GM23338 (cell line): ENCODE measurements around the gene TMEM245.

Experiments used
- CREB1 ChIP-seq: fragments of 250-450 bp; sonication (Bioruptor Pico); IDR thresholded peaks from 2 replicates; pipeline ENCODE4 v1.5.0; 2020; ENCODE audit warnings: low read depth, mild to moderate bottlenecking, moderate library complexity
- CTCF ChIP-seq, 2 experiments: fragments of 200-600 bp in 1 of 2; sonication (generic) in 1 of 2; conservative IDR thresholded peaks; 2 replicates each; pipeline versions ENCODE4 v1.5.1 to v1.6.1; 2016 to 2017; ENCODE audit warnings: antibody characterized with exemption in 2 of 2, low read depth in 2 of 2, mild to moderate bottlenecking in 2 of 2, moderate library complexity in 1 of 2
- EZH2 ChIP-seq: fragments of 200-600 bp; sonication (generic); IDR thresholded peaks from one replicate; pipeline ENCODE4 v1.8.0; 2017; ENCODE audit warnings: antibody characterized with exemption, mild to moderate bottlenecking, low read depth; ENCODE audit not compliant: unreplicated experiment
- POLR2AphosphoS5 ChIP-seq: IDR thresholded peaks from 2 replicates; pipeline ENCODE4 v1.6.1; 2016; ENCODE audit warnings: antibody characterized with exemption, low read depth
- REST ChIP-seq: IDR thresholded peaks from one replicate; pipeline ENCODE4 v1.6.1; 2018; ENCODE audit warnings: antibody characterized with exemption; ENCODE audit not compliant: unreplicated experiment

- TF ChIP-seq REST = no peak
- TF ChIP-seq CTCF (conservative IDR thresholded peaks at IDR 0.05; ENCODE audit: low read depth in 2 of 2) = no peak
- no peak for TF ChIP-seq EZH2
- no peak for TF ChIP-seq CREB1 (CRISPR knock-in tag)
- no peak for TF ChIP-seq POLR2AphosphoS5
These were observed 147.6 kb downstream of the TMEM245 start for GRCh38 chr9:108972186-108972585.
